22Rv1 (cell line): ENCODE results near the gene C4BPB.
"Not testable (repeated sequence)": the region's sequence is repeated elsewhere in the genome, so short reads cannot be mapped to it uniquely, and the experiment has no call there.

Experiments used
- H3K27ac ChIP-seq: fragments of 450-650 bp; 2 replicates; pipeline ENCODE4 v1.5.1; 2017
- CTCF ChIP-seq: fragments of 450-650 bp; IDR thresholded peaks from 2 replicates; pipeline ENCODE4 v1.5.1; 2017; ENCODE audit warnings: mild to moderate bottlenecking
- ZFX ChIP-seq: fragments of 450-650 bp; IDR thresholded peaks from 2 replicates; pipeline ENCODE4 v1.6.1; 2017; ENCODE audit warnings: antibody characterized with exemption, borderline replicate concordance

Gene C4BPB

DNA sequence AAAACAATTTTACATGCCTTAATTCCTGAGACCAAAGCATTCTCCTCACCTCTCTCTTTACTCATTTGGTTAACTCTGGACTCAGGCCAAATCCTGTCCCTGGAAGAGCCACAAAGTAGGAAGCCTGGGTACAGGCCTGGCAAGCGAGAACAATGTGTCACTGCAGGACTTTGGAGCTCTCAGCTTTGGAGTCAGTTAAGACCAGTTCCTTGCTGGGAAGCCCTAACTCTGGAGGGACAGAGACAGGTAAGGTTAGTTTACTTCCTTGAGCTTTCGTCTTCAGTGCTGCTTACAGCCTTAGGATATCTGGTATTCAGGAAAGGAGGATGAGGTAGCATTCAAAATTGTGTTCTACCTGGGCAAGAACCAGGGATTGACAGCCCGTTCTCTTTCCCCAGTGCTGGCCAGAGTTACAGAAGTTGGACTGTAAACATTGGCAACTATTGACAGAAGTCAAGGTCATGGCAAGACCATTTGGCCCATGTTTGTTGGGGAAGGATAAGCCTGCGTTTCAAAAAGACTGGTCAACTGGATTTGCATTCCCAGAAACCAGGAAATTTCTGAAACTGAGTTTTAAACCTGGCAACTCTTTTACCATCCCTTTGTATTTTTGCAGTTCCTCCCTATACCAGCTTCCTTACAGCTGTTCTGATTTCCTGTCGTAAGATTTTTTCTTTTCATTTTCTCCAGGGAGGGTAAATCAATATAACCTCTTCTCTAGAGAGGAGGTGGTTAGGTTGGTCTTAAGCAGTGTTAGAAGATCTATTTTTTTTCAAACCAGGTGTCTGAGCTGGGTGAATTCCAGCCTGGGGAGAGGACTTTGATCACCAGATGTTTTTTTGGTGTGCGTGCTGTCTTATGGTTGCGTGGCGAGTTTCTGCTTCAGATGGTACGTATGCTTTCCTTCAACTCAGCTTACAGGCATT lies at the start of gene C4BPB:
C4BPB (plus strand) TSS at position 160 of the 926 bp plus-strand sequence; CDS start at position 832, 672 bp downstream.
- no peak within 1 kb of the TSS for H3K27ac ChIP-seq
- no peak for TF ChIP-seq ZFX
- TF ChIP-seq CTCF = no peak

GRCh38 chr1:207039380-207040180 lies 49.1 kb upstream of the C4BPB start:
- TF ChIP-seq CTCF (no peak), ZFX (no peak)
- H3K27ac ChIP-seq = peak overlapping the region; percentile 7; the same call in 1 of the 2 replicates

- peak overlapping the region; percentile 7; the same call in 1 of the 2 replicates for H3K27ac ChIP-seq
- no peak for TF ChIP-seq CTCF
- TF ChIP-seq ZFX = no peak
Observed at GRCh38 chr1:207040181-207040533, 48.5 kb upstream of the C4BPB start.

DNA sequence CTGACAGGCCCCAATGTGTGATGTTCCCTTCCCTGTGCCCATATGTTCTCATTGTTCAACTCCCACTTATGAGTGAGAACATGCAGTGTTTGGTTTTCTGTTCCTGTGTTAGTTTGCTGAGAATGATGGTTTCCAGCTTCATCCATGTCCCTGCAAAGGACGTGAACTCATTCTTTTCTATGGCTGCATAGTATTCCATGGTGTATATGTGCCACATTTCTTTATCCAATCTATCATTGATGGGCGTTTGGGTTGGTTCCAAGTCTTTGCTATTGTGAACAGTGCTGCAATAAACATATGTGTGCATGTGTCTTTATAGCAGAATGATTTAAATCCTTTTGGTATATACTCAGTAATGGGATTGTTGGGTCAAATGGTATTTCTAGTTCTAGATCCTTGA lies 47.3 kb upstream of the C4BPB start:
- H3K27ac ChIP-seq = not testable (repeated sequence)

DNA sequence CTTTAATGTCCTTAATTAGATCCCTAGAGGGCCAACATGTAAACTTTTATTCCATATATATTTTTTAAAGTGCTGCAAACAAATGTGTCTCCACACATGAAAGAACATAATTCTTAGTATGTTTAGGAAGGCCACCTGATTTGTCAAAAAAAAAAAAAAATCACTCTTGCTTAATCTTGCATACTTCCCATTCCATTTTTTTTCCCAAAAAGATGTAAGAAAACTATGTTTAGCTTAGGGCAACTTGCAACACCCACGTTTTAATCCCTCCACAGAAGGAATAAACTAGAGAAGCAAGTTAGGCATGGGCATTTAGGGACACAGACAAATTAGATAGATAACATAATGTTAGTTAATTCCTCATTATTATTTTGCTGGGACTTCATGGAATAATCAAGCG lies 43.2 kb upstream of the C4BPB start:
- TF ChIP-seq ZFX (no peak), CTCF (no peak)
- peak overlapping the region; percentile 58; the same call in 1 of the 2 replicates for H3K27ac ChIP-seq

DNA sequence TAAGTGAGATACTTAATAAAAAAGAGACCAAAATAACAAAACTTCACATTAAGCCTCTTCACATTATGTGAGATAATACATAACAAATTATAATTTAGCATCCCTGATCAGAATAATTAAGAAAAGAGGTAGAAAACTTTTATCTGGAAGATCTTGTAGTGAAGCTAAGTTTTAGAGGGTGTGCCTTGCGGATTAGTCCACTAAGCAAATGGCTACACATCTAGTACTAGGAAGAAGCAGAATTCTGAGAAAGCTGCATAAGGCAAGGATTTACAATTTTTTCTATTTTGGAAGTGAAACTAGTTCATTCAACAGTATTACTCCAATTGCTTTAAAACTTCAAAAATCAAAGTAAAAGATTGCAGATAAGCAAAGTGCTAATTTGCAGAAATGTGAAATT lies 41.2 kb upstream of the C4BPB start:
- TF ChIP-seq ZFX (no peak), CTCF (no peak)
- H3K27ac ChIP-seq = no peak overlapping the region

DNA sequence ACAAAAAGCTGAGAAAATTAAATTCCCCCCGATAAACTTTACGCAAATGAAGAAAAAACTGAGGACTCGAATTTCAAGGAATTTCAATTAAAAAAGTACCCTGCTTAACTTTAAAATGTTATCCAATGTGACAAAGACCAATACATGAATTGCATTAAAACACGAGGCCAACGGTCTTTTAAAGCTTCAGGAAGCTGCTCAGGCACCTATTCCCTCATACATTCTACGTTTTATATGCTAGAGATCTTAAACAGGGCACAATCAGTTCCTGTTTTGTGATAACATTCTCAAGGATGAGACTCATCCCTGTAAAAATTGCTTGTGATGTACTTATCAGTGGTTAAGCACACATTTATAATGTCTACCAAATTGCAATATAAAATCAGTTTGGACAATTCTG lies 40.6 kb upstream of the C4BPB start:
- TF ChIP-seq ZFX (no peak), CTCF (no peak)
- H3K27ac ChIP-seq = no peak overlapping the region
